ENCODE data around the gene AKR1B15. TPM values are rescaled to one million over a fixed set of nuclear protein-coding genes. Genes with fewer than 3 reads are reported as not detected.

AKR1B15 gene
- total and polyA plus RNA-seq, 12 donors, result 0.03 to 0.55 (median 0.24) TPM; not detected in 6

DNA sequence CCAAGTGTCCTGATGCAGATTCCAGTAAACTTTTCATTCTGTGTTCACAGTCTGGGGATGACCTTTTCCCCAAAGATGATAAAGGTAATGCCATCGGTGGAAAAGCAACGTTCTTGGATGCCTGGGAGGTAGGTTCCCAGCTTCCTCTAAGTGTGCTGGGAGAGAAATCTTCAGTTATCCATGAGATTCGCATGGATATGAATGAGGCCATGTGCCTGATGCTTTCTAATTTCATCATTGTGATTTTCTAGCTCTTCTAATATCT is 16.0 kb upstream of the AKR1B15 start:
- Histone ChIP-seq H3K4me1 (replicated peaks in 1 of 2) (peaks cover 0 to 4% of the 10 kb centered on the region in 2 donors), H3K27me3 (no peaks in the 10 kb centered on the region), H3K9me3 (replicated peaks in 1 of 3) (no peaks in the 10 kb centered on the region), H3K27ac (no peak overlapping the region), H3K4me3 (no peak overlapping the region), H3K36me3 (replicated peaks in 1 of 2) (no peaks in the 10 kb centered on the region)
- 78 to 91% (median 81%) methylated on average over 3 of the region's 3 CpGs for WGBS, 4 donors
- DNase-seq, result no peak
- no peak for TF ChIP-seq POLR2A (IDR thresholded peaks at IDR 0.05)
- TF ChIP-seq, protein P1, sequence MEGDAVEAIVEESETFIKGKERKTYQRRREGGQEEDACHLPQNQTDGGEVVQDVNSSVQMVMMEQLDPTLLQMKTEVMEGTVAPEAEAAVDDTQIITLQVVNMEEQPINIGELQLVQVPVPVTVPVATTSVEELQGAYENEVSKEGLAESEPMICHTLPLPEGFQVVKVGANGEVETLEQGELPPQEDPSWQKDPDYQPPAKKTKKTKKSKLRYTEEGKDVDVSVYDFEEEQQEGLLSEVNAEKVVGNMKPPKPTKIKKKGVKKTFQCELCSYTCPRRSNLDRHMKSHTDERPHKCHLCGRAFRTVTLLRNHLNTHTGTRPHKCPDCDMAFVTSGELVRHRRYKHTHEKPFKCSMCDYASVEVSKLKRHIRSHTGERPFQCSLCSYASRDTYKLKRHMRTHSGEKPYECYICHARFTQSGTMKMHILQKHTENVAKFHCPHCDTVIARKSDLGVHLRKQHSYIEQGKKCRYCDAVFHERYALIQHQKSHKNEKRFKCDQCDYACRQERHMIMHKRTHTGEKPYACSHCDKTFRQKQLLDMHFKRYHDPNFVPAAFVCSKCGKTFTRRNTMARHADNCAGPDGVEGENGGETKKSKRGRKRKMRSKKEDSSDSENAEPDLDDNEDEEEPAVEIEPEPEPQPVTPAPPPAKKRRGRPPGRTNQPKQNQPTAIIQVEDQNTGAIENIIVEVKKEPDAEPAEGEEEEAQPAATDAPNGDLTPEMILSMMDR (IDR thresholded peaks at IDR 0.05), result no peak
- intact Hi-C loops (cut with DNase I), result no loop called here

GRCh38 chr7:134533288-134533771 is 15.6 kb upstream of the AKR1B15 start:
- H3K4me1 ChIP-seq (replicated peaks in 1 of 2), result no peaks in the 10 kb centered on the region
- H3K9me3 ChIP-seq (replicated peaks in 1 of 3), result no peaks in the 10 kb centered on the region
- no peak overlapping the region for H3K27ac ChIP-seq
- no peak overlapping the region for H3K4me3 ChIP-seq
- intact Hi-C loops (cut with DNase I), result no loop called here
- TF ChIP-seq, protein P1 (IDR thresholded peaks at IDR 0.05), result no peak
- TF ChIP-seq POLR2A (IDR thresholded peaks at IDR 0.05), result no peak
- no peaks in the 10 kb centered on the region for H3K36me3 ChIP-seq (replicated peaks in 1 of 2)
- WGBS, 4 donors, result 78 to 100% (median 91%) methylated on average over 1 of the region's 1 CpG
- DNase-seq, result no peak
- H3K27me3 ChIP-seq, result no peaks in the 10 kb centered on the region

DNA sequence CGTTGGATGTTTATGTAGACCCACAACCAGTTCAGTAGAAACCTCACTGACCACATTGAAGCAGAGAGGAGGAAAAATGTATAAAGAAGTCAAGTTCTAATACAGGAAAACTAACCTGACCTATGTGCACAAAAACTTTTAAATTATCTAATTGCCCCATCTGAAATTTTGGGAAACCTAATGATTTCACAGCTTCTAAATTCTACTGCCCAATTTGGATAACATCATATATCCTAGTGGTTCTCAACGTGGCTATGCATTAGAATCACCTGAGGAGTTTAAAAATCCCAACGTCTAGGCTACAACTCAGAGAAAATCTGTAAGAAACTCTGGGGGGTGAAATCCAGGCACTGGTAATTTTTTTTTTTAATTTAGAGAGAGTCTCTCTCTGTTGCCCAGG is 14.3 kb upstream of the AKR1B15 start:
- Histone ChIP-seq H3K27ac (no peak overlapping the region), H3K4me1 (replicated peaks in 1 of 2) (no peaks in the 10 kb centered on the region), H3K4me3 (no peak overlapping the region), H3K27me3 (no peaks in the 10 kb centered on the region), H3K9me3 (replicated peaks in 1 of 3) (no peaks in the 10 kb centered on the region), H3K36me3 (replicated peaks in 1 of 2) (no peaks in the 10 kb centered on the region)
- TF ChIP-seq POLR2A (IDR thresholded peaks at IDR 0.05), result no peak
- TF ChIP-seq, protein P1 (IDR thresholded peaks at IDR 0.05), result no peak
- intact Hi-C loops (cut with DNase I), result no loop called here
- WGBS, 4 donors, result 83 to 89% (median 86%) methylated on average over 3 of the region's 3 CpGs
- no peak for DNase-seq

DNA sequence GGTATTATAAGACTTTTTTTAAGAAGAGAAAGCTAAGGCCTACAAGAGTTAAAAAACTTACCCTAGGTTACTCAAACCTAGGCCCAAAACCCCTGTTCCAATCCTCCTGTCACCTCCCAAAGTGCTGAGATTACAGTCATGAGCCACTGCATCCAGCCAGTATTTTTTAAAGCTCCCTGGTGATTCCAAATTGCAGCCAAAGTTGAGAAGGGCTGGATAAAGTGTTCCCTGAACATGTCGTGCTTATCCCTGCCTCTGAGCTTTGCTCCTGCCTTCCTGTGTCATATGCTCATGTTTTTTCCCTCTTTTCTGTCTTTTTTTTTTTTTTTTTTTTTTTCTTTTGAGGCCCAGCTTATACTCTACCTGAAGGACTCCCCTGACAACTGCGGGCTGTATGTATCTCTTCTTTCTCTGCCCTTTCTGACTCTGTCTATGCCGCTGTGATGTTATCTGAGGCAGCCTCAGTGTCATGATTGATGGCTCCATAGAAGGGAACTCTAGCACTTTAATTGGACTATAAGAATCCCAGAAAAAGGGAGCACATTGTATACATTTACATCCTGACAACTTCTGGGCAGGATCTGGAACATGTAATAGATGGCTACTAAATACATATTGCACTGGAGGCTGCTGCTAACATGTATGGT is 13.5 kb upstream of the AKR1B15 start:
- no peaks in the 10 kb centered on the region for H3K27me3 ChIP-seq
- H3K27ac ChIP-seq, result no peak overlapping the region
- H3K4me1 ChIP-seq (replicated peaks in 1 of 2), result no peaks in the 10 kb centered on the region
- H3K9me3 ChIP-seq (replicated peaks in 1 of 3), result no peaks in the 10 kb centered on the region
- no peak for DNase-seq
- no peak overlapping the region for H3K4me3 ChIP-seq
- intact Hi-C loops (cut with DNase I), result no loop called here
- H3K36me3 ChIP-seq (replicated peaks in 1 of 2), result no peaks in the 10 kb centered on the region
- TF ChIP-seq POLR2A (IDR thresholded peaks at IDR 0.05), result no peak
- TF ChIP-seq, protein P1 (IDR thresholded peaks at IDR 0.05), result no peak
- 70 to 83% (median 79%) methylated on average over 3 of the region's 3 CpGs for WGBS, 4 donors

Data from adrenal gland (tissue), 12 donors.